ENCODE data around the gene SLFN12L. TPM values are rescaled to one million over a fixed set of nuclear protein-coding genes. Genes with fewer than 3 reads are reported as not detected.

The SLFN12L gene
- total and polyA plus RNA-seq, 9 of the 15 experiments (the other 6 are each of a cell fraction or from before 2014, with no cell fraction given) = 0.04 to 0.31 (median 0.08) TPM; not detected in 3

DNA sequence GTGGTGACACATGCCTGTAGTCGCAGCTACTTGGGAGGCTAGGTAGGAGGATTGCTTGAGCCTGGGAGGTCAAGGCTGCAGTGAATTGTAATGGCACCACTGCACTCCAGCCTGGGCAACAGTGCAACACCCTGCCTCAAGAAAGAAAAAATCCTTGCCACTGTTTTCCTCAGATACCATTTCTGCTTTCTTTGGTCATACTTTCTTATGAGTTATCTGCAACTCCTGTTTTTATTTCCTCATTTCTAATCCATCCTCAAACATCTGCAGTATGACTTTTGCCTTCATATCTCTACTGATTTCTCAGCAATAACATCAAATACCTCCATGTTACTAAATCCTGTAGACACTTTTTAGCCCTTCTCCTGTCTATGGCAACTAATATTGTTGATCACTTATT is 46.6 kb upstream of the SLFN12L start:
- 0 out of 3 replicates have a peak, but pooled peaks cover under 1% of the 10 kb centered on the region for H3K36me3 ChIP-seq (ENCODE audit: control insufficient read depth, insufficient read depth, low read length)
- peaks cover 0 to 14% of the 10 kb centered on the region in 2 experiments; a peak in 2 of 5 replicates for H3K4me1 ChIP-seq (replicated peaks in 1 of 2; ENCODE audit: control insufficient read depth in 2 of 2, insufficient read depth in 2 of 2, low read length in 2 of 2)
- no peak overlapping the region for H3K27ac ChIP-seq (ENCODE audit: extremely low read depth, low read depth, low read length)
- TF ChIP-seq TEAD4 (IDR thresholded peaks at IDR 0.05; ENCODE audit: low read length) (peak; percentile 21; the same call in 1 of the 2 replicates), TEAD4 (CRISPR knock-in tag; IDR thresholded peaks at IDR 0.05; ENCODE audit: borderline replicate concordance) (no peak), HDAC6 (IDR thresholded peaks at IDR 0.05; ENCODE audit: low read depth, low read length) (no peak)
- in situ Hi-C loops (cut with MboI) = no loop called here
- no peak overlapping the region for H3K4me3 ChIP-seq
- no peak overlapping the region for H3K9ac ChIP-seq (ENCODE audit: insufficient read depth in 1 of 2, low read depth in 2 of 2, low read length in 2 of 2)
- no peak for DNase-seq (ENCODE audit: extremely low read depth in 1 of 4, low spot score in 3 of 4)
- no peaks in the 10 kb centered on the region for H3K9me1 ChIP-seq (ENCODE audit: control insufficient read depth, insufficient read depth, low read length)
- H3K4me2 ChIP-seq (ENCODE audit: insufficient read depth, low read length) = no peak overlapping the region
- H3K9me3 ChIP-seq (replicated peaks; ENCODE audit: control insufficient read depth, insufficient read depth, low read depth, low read length) = no peaks in the 10 kb centered on the region
- no TSS peak for BruUV-seq (replicated peaks)
- intact Hi-C loops (cut with micrococcal nuclease) = no loop called here
- no peaks in the 10 kb centered on the region for H3K27me3 ChIP-seq (ENCODE audit: control insufficient read depth in 2 of 2, insufficient read depth in 2 of 2, low read length in 2 of 2)
- peaks cover 28% of the 10 kb centered on the region for H3K79me2 ChIP-seq (ENCODE audit: control insufficient read depth, insufficient read depth, low read length)
- ChIA-PET POLR2A (no interaction called here), CTCF (ENCODE audit: low intra/inter-chr PET ratio) (no interaction called here)
- H2AFZ ChIP-seq (ENCODE audit: low read depth, low read length) = peak overlapping the region; percentile 22; the same call in 1 of the 2 replicates
- 36% methylated on average over 1 of the region's 1 CpG for WGBS (ENCODE audit: insufficient coverage, low coverage, missing lambda C conversion rate)
- FAIRE-seq = no peak
- H4K20me1 ChIP-seq (replicated peaks; ENCODE audit: control insufficient read depth, insufficient read depth, low read length) = no peaks in the 10 kb centered on the region
- no peak for ATAC-seq

DNA sequence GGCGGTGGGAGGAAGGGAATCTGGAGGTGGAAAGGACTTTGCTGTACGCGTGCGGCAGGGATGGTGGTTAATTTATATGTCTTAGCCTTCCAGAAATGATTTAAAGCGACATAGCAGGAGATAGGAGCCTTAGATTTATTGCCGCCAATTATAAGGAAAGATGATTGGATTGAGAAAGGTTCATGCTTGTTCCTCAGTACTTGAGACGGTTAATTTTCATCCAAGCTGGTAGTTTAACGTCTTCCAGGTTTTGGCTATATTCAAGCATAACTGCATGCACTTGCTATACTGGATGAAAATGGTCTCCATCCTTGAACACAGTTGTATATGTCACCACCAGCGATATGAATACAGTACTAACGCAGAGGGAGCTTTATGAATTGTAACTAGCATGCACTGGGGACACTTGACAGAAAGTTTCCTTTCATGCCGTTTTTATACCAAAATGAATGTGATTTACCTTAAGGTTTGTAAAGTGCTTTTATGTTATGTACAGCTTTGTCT is 41.5 kb upstream of the SLFN12L start:
- H3K9ac ChIP-seq (ENCODE audit: insufficient read depth in 1 of 2, low read depth in 2 of 2, low read length in 2 of 2) = peak overlapping the region; percentile 97 to 99
- H3K9me1 ChIP-seq (ENCODE audit: control insufficient read depth, insufficient read depth, low read length) = no peaks in the 10 kb centered on the region
- intact Hi-C loops (cut with micrococcal nuclease) = loop anchor here (1.0 kb wide), 2 partner anchors 8 to 9 kb away; partner anchors contain the start of gene AP2B1
- H3K4me2 ChIP-seq (ENCODE audit: insufficient read depth, low read length) = peak overlapping the region; percentile 97
- CTCF ChIA-PET (ENCODE audit: low intra/inter-chr PET ratio) = no interaction called here
- BruUV-seq (replicated peaks) = TSS peak; percentile 80
- H3K9me3 ChIP-seq (replicated peaks; ENCODE audit: control insufficient read depth, insufficient read depth, low read depth, low read length) = no peaks in the 10 kb centered on the region
- H2AFZ ChIP-seq (ENCODE audit: low read depth, low read length) = peak overlapping the region; percentile 81
- H3K27ac ChIP-seq (ENCODE audit: extremely low read depth, low read depth, low read length) = peak overlapping the region; percentile 95
- H3K27me3 ChIP-seq (ENCODE audit: control insufficient read depth in 2 of 2, insufficient read depth in 2 of 2, low read length in 2 of 2) = no peaks in the 10 kb centered on the region
- POLR2A ChIA-PET = interaction anchor here (0.7 to 7.9 kb wide), 18 partner anchors 10 to 245 kb away, joined by 3 to 132 read pairs (median 4); partner anchors contain the start of genes AP2B1, SLFN12L and SLFN14
- WGBS (ENCODE audit: insufficient coverage, low coverage, missing lambda C conversion rate) = 1% methylated on average over 11 of the region's 11 CpGs
- ATAC-seq = 0 out of 3 replicates have a peak, but pooled peaks have one; percentile 4
- H4K20me1 ChIP-seq (replicated peaks; ENCODE audit: control insufficient read depth, insufficient read depth, low read length) = no peaks in the 10 kb centered on the region
- H3K79me2 ChIP-seq (ENCODE audit: control insufficient read depth, insufficient read depth, low read length) = peaks cover 36% of the 10 kb centered on the region
- FAIRE-seq = peak; percentile 15
- peaks cover 30% of the 10 kb centered on the region for H3K36me3 ChIP-seq (ENCODE audit: control insufficient read depth, insufficient read depth, low read length)
- peaks cover 3 to 22% of the 10 kb centered on the region in 2 experiments; a peak in 3 of 5 replicates for H3K4me1 ChIP-seq (replicated peaks in 1 of 2; ENCODE audit: control insufficient read depth in 2 of 2, insufficient read depth in 2 of 2, low read length in 2 of 2)
- in situ Hi-C loops (cut with MboI) = no loop called here
- no peak for DNase-seq (ENCODE audit: extremely low read depth in 1 of 4, low spot score in 3 of 4)
- H3K4me3 ChIP-seq = peak overlapping the region; percentile 77
- TF ChIP-seq, protein P1, sequence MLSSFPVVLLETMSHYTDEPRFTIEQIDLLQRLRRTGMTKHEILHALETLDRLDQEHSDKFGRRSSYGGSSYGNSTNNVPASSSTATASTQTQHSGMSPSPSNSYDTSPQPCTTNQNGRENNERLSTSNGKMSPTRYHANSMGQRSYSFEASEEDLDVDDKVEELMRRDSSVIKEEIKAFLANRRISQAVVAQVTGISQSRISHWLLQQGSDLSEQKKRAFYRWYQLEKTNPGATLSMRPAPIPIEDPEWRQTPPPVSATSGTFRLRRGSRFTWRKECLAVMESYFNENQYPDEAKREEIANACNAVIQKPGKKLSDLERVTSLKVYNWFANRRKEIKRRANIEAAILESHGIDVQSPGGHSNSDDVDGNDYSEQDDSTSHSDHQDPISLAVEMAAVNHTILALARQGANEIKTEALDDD (IDR thresholded peaks at IDR 0.05) = 0 out of 2 replicates have a peak, but pooled peaks have one; percentile 3
- TF ChIP-seq ZNF764 (CRISPR knock-in tag; IDR thresholded peaks at IDR 0.05; ENCODE audit: low read depth) (no peak), ZNF384 (IDR thresholded peaks at IDR 0.05; ENCODE audit: low read depth, low read length) (no peak), ZNF695 (CRISPR knock-in tag; IDR thresholded peaks at IDR 0.05) (no peak), ARNT (IDR thresholded peaks at IDR 0.05) (0 out of 4 replicates have a peak, but pooled peaks of 1 of the 2 experiments have one; percentile 15), ZNF75A (CRISPR knock-in tag; IDR thresholded peaks at IDR 0.05) (no peak)
- TF ChIP-seq, protein P2, sequence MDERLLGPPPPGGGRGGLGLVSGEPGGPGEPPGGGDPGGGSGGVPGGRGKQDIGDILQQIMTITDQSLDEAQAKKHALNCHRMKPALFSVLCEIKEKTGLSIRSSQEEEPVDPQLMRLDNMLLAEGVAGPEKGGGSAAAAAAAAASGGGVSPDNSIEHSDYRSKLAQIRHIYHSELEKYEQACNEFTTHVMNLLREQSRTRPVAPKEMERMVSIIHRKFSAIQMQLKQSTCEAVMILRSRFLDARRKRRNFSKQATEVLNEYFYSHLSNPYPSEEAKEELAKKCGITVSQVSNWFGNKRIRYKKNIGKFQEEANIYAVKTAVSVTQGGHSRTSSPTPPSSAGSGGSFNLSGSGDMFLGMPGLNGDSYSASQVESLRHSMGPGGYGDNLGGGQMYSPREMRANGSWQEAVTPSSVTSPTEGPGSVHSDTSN (CRISPR knock-in tag; IDR thresholded peaks at IDR 0.05; ENCODE audit: low read depth) = no peak
- TF ChIP-seq, protein P2 (tag; conservative IDR thresholded peaks at IDR 0.05; ENCODE audit: low read depth) = peak; percentile 57

Data from K562 (cell line).